GM10248 (cell line): ENCODE results near the gene CDH15.

Experiments used
- CTCF ChIA-PET: fragments of 300-600 bp; sonication (Branson Sonifier 250); formaldehyde crosslinking; extraction: SDS; loops from one replicate; lab custom pipeline; 2021; ENCODE audit warnings: antibody characterized with exemption; lab: Yijun Ruan, JAX
- POLR2A ChIA-PET: fragments of 350-650 bp; sonication (Branson Sonifier 250); formaldehyde crosslinking; extraction: SDS; loops from one replicate; lab custom pipeline; 2020; ENCODE audit warnings: antibody characterized with exemption; lab: Yijun Ruan, JAX
- DNase-seq: peaks from one replicate; pipeline ENCODE4 v3.0.0; 2012; ENCODE audit errors: extremely low spot score
- TF ChIP-seq, protein P1 (sequence below): IDR thresholded peaks from 2 replicates; pipeline ENCODE4 v1.5.1; 2012; ENCODE audit warnings: mild to moderate bottlenecking, low read depth; ENCODE audit errors: extremely low read depth, missing control alignments, control extremely low read depth

The CDH15 gene

DNA sequence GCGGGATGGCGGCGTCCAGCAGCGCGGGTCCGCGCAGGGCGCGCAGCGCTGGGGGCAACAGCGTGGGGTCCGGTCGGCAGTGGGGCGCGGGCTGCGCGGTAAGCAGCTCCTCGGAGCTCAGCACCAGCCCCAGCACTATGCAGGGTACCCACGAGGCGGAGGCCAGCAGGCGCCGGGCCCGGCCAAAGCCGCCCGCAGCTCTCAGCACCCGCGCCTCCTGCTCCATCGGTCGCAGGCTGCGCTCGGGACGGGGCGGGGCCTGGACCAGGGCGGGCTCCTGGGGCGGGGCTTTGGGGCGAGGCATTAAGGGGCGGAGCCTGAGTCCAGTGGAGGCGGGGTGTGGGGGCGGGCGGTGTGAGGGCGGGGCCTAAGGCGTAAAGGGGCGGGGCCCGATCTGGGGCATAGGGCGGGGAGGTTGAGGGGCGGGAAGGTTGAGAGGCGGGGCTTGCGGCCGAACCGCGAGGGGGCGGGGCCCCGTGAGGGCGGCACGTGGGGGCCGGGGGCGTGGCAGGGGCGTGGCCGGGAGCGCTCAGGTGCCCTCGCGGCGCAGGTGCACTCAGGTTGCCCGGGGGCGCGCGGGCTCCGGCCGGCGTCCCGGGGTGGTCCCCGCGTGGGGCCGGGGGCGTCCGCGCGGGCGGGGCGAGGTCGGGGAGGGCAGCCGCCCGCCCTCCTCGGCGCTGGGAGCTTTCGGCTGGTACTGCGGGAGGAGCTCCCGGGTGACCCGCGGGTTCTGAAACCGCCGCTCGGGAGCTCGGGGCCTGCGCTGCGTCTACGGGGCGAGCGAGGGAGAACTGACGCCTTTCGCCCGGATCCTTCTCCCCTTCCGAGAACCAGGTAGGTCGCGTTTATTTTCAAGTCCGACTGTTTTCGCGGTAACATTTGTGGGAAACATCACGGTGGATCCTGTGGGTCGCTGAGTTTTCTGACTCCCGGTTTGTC is 30.2 kb downstream of the CDH15 start:
- ChIA-PET POLR2A (no interaction called here), CTCF (no interaction called here)
- TF ChIP-seq, protein P1, sequence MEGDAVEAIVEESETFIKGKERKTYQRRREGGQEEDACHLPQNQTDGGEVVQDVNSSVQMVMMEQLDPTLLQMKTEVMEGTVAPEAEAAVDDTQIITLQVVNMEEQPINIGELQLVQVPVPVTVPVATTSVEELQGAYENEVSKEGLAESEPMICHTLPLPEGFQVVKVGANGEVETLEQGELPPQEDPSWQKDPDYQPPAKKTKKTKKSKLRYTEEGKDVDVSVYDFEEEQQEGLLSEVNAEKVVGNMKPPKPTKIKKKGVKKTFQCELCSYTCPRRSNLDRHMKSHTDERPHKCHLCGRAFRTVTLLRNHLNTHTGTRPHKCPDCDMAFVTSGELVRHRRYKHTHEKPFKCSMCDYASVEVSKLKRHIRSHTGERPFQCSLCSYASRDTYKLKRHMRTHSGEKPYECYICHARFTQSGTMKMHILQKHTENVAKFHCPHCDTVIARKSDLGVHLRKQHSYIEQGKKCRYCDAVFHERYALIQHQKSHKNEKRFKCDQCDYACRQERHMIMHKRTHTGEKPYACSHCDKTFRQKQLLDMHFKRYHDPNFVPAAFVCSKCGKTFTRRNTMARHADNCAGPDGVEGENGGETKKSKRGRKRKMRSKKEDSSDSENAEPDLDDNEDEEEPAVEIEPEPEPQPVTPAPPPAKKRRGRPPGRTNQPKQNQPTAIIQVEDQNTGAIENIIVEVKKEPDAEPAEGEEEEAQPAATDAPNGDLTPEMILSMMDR, result no peak
- peak; percentile 80 for DNase-seq

DNA sequence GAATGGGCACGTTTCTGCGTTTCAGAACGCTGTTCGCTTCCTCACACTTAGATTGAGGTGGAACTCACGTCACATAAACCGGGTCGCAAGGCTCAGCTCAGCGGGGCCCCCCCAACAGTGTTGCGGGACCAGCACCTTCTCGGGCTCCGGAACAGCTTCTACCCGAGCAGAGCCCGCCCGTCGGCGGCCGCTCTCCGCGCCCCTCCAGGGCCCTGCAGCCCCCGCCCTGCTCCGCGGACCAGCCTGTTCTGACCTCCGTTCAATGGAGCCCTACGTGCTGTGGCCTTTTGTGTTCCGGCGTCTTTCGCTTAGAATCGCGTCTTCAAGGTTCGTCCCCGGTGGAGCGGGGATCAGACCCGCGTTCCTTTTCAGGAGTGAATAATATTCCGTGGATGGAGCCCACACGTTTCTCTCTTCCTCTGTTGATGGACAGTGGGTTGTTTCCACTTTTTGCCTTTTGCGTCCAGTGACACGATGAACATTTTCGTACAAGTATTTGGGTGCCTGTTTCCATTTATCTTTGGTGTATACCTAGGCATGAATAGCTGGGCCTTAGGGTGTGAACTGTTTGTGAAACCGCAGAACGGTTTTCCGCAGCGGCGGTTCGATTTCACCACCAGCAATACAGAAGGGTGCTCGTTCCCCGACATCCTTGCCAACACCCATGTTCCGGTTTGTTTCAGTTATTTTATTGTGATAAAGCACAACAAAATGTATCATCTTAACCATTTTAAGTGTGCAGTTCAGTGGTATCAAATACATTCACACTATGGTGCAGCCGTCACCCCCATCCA is 31.1 kb downstream of the CDH15 start:
- CTCF ChIA-PET, result interaction anchor here (0.7 to 1.4 kb wide), 2 partner anchors 23 to 345 kb away, joined by 3 read pairs; no protein-coding TSS in a partner anchor
- TF ChIP-seq, protein P1, result no peak
- POLR2A ChIA-PET, result no interaction called here
- no peak for DNase-seq

DNA sequence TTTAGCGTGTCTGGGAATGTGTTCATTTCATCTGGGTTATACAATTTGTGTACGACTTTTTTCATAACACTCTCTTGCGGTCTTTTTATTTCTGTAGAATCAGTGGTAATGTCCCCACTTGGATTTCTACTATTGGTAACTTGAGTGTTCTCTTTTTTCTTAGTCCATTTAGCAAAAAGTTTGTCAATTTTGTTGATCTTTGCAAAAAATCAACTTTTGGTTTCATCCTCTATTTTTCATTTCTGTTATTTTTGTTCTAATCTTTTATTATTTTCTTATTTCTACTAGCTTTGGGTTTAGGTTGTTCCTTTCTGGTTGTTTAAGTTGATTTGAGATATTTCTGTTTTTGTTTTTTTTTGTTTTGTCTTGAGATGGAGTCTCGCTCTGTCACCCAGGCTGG is 36.4 kb downstream of the CDH15 start:
- ChIA-PET POLR2A (no interaction called here), CTCF (interaction anchor here (0.7 to 0.9 kb wide), 2 partner anchors 10 to 470 kb away, joined by 3 read pairs; partner anchors contain the start of gene ZNF778)
- no peak for DNase-seq
- TF ChIP-seq, protein P1, result no peak

DNA sequence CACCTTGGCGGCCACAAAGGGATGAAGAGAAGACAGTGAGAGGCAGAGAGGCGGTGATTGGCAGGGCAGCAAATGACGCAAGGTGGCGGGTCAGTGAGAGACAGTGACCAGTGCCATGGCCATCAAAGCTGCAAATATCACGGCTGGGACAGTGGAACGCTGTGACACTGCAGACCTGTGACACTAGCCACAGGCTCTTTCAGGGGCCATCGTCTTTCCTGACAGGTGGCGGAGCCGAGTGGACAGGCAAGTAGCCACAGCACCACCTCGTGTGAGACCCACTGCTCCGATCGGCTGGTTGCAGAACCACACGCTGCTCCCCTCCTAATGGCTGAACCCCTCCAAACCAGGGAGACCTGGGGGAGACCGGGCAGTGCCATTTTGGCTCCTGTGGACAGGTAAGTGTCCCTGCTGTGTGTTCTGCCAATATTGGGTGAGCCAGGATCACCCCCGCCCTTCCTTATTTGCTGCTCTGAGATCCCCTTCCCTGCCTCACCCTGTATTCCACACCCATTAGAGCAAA is 38.0 kb downstream of the CDH15 start:
- POLR2A ChIA-PET, result no interaction called here
- DNase-seq, result no peak
- CTCF ChIA-PET, result interaction anchor here (1.6 kb wide), 1 partner anchor 42 kb away, joined by 4 read pairs; no protein-coding TSS in a partner anchor
- TF ChIP-seq, protein P1, result no peak

DNA sequence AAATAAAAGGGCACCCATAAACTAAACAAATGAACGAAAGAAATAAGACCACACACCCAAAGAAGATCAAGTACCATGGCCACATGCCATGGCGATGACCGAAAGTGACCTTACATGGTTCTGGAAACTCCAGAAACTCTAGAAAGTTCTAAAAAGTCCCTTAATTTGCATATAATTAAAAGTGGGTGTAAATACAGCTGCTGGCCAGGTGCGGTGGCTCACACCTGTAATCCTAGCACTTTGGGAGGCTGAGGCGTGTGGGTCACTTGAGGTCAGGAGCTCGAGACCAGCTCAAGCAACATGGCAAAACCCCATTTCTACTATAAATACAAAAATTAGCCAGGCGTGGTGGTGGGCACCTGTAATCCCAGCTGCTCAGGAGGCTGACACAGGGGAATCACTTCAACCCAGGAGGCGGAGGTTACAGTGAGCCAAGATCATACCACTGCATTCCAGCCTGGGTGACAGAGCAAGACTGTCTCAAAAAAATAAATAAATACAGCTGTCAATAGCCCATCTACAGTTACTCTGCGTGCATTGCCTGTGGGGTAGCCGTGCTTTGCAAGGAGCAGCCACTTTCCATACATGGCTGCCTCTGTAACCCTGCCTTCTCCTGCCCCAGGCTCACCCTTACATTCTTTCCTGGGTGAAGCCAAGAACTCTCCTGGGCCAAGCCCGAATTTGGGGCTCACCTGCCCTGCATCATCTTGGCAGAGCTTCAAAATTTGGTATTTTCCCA is 38.8 kb downstream of the CDH15 start:
- no peak for DNase-seq
- TF ChIP-seq, protein P1, result no peak
- CTCF ChIA-PET, result interaction anchor here (0.6 to 1.6 kb wide), 3 partner anchors 43 to 473 kb away, joined by 3 to 4 read pairs (median 4); no protein-coding TSS in a partner anchor
- POLR2A ChIA-PET, result no interaction called here
